GM21529 (cell line): ENCODE data around the gene C19orf44.
"Not testable (repeated sequence)": the region's sequence is repeated elsewhere in the genome, so short reads cannot be mapped to it uniquely, and the experiment has no call there.

Experiments used
- ATAC-seq: cut with Tn5 transposase; IDR thresholded peaks from one replicate; pipeline ENCODE4 v1.9.1; 2021; ENCODE audit not compliant: unreplicated experiment

The C19orf44 gene

DNA sequence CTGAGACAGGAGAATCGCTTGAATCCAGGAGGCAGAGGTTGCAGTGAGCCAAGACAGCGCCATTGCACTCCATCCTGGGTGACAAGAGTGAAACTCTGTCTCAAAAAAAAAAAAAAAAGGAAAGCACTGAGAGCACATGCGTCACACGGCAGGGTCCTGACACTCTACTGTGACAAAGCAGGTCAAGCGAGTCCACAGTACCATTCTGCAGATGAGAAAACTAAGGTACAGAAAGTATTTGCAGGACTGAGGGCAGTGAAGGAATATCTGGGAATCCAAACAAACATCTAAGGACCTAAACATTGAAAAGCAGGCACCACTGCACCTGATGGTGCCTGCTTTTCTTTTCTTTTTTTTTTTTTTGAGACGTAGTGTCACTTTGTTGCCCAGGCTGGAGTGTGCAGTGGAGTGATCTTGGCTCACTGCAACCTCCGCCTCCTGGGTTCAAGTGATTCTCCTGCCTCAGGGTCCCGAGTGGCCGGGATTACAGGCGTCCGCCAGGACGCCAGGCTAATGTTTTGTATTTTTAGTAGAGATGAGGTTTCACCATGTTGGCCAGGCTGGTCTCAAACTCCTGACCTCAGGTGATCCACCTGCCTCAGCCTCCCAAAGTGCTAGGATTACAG is 29.3 kb upstream of the C19orf44 start:
- not testable (repeated sequence) for ATAC-seq

DNA sequence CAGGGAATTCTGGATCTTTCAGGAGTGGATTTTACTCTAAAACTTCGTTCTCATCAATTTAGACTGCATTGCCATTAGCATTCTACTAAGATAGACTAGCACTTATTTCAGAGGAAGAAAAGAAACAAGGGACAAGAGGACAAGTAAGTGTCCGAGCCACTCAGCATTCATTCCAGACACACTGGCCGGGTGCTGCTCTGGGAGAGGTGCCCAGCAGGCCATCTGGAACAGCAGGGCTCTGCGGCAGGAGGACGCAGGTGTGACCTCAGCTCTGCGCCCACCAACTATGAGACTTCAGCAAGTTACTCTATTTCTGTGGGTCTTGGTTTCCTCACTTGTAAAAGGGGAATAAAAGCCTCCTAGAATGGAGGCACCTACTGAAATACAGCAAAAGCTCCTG is 28.6 kb upstream of the C19orf44 start:
- ATAC-seq: no peak

DNA sequence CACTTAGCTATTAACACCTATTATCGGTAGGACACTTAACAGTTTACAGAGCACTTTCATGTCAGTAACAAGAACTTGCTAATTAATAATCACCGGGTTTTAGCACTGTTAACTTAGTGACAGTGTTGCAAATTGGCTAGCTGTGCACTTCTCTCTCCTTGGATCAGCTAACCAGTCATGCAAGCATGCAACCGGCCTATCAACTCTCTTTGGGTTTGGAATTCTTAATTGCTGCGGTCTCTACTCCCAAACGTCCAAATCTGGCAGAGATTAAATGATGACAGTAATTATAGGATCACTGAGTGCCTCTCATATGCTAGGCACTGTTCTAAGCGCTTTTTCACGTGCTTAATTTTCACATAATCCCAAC is 25.7 kb upstream of the C19orf44 start:
- no peak for ATAC-seq

DNA sequence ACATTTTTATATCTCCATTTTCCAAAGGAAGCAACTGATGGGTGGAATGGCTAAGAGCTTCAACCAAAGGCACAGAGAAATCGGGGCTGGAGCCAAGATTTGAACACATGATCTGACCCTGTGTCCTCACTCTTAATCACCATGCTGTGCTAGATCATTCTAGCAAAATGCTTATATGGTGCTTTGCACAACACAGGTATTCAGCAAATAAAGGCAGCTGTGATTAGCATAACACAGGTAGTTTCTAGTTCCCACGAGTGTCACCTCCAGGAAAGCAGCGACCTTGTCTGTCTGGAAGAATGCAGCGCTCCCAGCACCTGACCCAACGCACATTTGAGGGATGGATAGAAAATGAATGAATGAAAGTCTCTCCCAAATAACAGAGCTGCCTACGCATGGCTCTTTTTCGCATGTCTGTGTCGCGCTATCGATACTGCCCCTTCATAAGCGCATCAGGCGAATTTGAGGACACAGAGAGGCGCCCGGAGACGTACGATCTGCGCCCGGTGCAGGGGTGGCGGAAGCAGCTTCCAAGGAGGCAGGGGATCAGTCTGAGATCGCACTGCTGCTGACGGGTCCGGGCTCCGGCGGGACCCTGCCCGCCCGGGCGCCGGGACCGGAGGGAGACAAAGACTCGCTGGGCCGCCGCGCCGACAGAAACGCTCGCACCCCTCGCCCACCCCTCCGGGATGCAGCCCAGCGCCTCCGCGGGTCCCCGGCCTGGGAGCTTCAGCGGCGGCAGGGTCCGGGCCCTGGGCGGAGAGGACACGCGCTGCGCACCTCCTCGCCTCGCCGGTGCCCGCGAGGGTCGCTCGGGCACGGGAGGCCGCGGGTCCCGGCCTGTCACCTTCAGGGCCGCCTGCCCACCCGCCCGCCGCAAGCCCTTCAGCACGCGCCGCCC is 25.0 kb upstream of the C19orf44 start:
- ATAC-seq: peak; percentile 26

DNA sequence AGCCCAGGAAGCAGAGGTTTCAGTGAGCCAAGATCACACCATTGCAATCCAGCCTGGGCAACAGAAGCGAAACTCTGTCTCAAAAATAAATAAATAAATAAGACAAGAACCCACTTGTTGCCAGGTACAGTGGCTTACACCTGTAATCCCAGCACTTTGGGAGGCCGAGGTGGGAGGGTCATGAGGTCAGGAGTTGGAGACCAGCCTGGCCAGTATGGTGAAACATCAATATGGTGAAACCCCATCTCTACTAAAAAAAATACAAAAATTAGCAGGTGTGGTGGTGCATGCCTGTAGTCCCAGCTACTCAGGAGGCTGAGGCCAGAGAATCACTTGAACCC is 23.7 kb upstream of the C19orf44 start:
- ATAC-seq: not testable (repeated sequence)

DNA sequence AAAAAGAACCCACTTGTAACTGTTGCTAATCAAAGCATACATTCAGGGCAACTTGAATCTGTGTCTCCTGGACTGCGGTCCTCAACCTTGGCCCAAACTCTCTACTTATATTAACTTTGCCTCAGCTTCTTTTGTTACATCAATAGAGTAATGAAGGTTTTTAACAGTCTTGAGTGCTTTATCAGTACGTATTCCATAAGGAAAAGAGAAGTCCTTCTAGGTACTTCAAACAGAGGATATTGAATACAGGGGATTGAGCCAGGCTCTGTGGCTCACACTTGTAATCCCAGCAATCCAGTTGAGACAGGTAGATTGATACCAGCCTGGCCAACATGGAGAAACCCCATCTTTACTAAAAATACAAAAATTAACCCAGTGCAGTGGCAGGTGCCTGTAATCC is 23.2 kb upstream of the C19orf44 start:
- ATAC-seq: no peak

DNA sequence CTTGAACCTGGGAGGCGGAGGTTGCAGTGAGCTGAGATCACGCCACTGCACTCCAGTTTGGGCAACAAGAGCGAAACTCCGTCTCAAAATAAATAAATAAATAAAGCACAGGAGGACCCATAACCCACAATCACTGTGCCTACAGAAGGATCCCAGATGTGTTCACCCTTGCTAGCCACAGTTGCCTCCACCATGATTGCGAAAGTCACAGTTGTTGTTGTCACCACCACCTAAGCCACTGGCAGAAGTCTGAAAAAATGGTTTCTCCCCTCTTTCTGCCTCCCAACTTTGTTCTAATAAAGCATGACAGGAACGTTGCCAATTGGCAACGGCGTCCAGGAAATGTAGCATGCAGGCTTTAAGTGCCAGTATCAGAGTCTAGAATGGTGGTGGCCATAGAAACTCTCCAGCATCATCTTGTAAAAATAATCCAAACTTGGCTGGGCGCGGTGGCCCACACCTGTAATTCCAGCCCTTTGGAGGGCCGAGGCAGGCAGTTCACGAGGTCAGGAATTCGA is 22.3 kb upstream of the C19orf44 start:
- ATAC-seq: no peak

DNA sequence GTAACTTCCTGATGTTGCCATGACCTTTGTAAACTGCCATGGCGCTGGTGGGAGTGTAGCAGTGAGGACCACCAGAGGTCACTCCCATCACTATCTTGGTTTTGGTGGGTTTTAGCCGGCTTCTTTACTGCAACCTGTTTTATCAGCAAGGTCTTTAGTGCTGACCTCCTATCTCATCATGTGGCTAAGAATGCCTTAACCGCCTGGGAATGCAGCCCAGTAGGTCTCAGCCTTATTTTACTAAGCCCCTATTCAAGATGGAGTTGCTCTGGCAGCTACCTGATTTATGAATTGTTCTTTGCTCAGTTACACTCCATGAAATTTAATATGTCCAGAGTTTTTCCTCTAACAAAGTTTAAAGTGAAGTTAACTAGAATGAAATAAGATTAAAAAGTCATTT is 19.8 kb upstream of the C19orf44 start:
- no peak for ATAC-seq

DNA sequence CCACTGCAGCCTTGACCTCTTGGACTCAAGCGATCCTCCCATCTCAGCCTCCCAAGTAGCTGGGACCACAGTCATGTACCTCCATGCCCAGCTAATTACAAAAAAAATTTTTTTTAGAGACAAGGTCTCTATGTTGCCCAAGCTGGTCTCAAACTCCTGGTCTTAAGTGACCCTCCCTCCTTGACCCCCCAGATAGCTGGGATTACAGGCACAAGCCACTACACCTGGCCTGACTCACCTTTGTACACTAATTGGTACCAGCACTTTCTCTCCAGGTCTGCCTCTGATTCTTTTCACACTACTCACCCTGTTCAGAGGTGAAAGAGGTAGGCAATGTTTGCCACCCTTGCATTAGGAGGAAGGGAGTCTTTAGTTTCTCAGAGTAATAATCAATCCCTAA is 18.9 kb upstream of the C19orf44 start:
- no peak for ATAC-seq

DNA sequence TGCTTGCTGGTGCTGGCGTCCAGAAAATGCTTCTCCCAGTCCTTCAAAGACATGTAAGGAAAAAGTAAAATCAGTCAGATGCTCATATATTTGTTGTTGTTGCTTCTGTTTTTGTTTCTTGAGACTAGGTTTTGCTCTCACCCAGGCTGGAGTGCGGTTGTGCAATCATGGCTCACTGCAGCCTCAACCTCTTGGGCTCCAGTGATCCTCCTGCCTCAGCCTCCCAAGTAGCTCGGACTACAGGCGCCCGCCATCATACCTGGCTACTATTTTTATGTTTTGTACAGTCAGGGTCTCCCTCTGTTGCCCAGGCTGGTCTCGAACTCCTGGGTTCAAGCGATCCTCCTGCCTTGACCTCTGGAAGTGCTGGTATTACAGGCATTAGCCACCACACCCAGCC is 13.4 kb upstream of the C19orf44 start:
- ATAC-seq: no peak

DNA sequence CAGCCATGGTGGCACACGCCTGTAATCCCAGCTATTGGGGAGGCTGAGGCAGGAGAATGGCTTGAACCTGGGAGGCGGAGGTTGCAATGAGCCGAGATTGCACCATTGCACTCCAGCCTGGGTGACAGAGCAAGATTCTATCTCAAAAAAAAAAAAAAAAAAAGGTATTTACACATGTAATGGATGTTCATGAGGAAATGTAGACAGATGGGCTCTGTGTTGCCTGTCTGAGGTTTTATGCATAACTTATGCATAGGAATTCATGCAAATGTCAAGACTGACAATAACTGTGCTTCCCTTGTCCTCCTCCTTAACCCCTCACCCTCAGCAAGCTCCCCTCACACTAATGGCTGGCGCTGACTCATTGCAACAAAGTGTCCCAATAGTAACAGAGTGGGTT is 9.7 kb upstream of the C19orf44 start:
- not testable (repeated sequence) for ATAC-seq

DNA sequence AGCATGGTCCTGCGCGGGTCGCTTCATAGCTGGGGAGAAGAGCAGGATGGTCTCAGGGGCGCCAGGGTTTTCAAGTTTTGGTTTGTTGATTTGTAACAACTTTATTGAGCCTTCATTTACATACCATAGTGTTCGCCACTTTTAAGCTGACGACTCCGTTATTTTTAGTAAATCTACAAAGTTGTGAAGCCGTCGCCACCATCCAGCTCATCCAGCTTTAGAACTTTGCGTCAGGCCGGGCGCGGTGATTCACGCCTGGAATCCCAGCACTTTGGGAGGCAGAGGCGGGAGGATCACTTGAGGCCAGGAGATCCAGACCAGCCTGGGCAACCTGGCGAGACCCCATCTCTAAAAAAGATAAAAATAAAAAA is 404 bp downstream of the C19orf44 start:
- ATAC-seq: no peak

DNA sequence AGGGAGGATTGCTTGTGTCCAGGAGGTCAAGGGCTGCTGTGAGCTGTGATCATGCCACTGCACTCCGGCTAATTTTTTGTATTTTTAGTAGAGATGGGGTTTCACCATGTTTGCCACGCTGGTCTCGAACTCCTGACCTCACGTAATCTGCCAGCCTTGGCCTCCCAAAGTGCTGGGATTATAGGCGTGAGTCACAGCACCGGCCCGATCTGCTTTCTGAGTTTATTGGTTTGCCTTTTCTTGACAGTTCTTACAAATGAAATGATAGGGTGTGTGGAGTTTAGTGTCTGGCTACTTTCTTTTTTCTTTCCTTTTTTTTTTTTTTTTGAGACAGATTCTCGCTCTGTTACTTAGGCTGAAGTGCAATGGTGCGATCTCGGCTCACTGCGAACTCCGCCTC is 848 bp downstream of the C19orf44 start:
- no peak for ATAC-seq

DNA sequence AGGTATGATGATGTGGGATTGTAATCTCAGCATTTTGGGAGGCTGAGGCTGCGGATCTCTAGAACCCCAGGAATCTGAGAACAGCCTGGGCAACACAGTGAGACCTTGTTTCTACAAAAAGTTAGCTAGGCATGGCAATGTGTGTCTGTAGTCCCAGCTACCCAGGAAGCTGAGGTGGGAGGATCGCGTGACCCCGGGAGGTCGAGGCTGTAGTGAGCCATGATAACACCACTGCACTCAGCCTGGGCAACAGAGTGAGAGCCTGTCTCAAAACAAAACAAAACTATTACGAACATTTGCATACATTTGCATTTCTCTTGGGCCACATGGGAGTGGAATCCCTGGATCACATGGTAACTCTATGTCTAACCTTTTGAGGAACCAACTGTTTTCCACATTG is 1.6 kb downstream of the C19orf44 start:
- no peak for ATAC-seq

DNA sequence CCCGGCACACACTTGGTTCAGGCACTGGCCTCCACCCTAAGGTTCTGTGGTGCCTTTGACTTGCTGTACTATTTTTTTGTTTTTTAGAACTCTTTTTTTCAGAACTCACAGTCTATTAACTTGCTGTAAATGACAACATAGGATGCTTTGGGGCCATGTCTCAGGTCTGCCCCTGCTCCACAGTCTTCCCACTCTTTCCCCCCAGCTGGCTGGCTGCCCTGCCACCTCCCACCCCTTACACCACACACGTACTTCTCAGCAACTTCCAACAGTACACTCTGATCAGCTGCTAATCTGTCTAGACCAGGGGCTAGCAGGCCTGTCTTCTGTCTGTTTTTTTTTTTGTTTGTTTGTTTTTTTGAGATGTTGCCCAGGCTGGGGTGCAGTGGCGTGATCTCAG is 8.1 kb downstream of the C19orf44 start:
- ATAC-seq: no peak

DNA sequence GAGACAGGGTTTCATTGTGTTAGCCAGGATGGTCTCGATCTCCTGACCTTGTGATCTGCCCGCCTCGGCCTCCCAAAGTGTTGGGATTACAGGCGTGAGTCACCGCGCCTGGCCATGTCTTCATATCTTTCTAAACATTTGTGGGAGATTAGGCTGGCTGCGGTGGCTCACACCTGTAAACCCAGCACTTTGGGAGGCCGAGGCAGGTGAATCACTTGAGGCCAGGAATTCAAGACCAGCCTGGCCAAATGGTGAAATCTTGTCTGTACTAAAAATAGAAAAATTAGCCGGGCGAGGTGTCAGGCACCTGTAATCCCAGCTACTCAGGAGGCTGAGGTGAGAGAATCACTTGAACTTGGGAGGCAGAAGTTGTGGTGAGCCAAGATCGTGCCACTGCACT is 10.0 kb downstream of the C19orf44 start:
- not testable (repeated sequence) for ATAC-seq

DNA sequence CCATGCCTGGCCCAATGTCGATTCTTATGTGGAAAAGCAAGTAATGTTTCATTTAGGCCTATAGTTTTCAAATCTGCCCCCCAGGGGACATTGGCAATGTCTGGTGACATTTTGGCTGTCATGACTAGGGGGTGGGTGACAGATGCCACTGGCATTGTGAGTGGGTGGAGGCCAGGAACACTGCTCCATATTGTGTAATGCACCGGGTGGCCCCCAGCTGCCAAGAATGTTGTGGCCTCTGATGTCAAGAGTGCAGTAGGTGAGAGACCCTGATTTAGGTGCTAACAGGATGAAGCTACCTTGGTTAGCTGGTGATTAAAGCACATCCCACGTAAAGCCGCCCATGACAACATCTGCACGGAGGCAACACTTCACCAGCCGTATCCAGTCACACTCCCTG is 10.8 kb downstream of the C19orf44 start:
- no peak for ATAC-seq

DNA sequence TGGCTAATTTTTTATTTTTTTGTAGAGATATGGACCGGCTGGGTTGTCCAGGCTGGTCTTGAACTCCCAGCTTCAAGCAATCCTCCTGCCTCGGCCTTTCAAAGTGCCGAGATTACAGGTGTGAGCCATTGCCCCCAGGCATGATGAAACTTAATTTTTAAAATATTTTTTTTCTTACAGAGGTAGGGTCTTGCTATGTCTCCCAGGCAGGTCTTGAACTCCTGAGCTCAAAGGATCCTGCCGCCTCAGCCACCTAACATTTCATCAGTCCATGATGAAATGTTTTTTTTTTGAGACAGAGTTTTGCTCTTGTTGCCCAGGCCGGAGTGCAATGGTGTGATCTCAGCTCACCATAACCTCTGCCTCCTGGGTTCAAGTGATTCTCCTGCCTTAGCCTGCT is 12.4 kb downstream of the C19orf44 start:
- ATAC-seq: no peak

DNA sequence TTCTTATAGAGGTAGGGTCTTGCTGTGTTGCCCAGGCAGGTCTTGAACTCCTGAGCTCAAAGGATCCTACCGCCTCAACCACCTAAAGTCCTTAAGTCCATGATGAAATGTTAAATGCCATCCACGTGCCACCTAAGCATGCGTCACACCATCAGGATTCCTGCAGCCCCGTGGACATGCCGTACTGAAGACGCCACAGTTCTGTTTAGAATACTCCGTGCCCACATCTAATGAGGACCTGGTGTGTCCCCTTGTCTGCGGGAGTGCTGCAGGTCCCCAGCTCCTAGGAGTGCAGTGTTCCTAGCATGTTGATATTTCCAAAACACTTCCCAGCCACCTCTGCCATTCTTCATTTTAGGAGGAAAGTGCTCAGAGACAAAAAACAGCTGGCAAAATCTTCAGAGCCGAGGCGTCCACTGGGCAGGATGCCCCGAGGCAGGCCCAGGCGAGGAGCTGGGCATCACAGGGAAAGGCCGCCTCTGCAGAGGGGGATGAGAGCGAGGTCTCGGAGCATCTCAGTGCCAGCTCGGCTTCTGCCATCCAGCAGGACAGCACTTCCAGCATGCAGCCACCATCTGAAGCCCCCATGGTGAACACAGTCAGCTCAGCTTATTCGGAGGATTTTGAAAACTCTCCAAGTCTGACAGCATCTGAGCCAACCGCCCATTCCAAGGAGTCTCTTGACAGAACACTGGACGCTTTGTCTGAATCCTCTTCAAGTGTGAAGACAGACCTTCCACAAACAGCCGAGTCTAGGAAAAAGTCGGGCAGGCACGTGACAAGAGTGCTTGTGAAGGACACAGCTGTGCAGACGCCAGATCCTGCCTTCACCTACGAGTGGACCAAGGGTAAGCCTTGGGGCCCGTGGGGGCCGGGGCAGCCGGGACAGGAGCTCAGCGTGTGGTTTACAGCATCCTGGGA is 13.2 kb downstream of the C19orf44 start:
- ATAC-seq: no peak

DNA sequence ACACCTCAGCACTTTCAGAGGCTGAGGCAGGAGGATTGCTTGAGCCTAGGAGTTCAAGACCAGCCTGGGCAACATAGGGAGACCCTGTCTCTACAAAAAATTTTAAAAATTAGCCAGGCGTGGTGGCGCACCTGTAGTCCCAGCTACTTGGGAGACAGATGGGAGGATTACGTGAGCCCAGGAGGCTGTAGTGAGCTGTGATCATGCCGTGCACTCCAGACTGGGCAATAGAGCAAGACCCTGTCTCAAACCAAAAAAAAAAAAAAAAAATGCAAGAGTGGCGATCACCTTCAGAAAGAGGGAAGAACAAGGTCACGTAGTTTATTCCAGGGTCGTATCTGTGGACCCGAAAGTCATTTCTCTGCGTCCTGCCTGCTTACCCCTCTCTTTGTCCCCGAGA is 16.4 kb downstream of the C19orf44 start:
- ATAC-seq: not testable (repeated sequence)

DNA sequence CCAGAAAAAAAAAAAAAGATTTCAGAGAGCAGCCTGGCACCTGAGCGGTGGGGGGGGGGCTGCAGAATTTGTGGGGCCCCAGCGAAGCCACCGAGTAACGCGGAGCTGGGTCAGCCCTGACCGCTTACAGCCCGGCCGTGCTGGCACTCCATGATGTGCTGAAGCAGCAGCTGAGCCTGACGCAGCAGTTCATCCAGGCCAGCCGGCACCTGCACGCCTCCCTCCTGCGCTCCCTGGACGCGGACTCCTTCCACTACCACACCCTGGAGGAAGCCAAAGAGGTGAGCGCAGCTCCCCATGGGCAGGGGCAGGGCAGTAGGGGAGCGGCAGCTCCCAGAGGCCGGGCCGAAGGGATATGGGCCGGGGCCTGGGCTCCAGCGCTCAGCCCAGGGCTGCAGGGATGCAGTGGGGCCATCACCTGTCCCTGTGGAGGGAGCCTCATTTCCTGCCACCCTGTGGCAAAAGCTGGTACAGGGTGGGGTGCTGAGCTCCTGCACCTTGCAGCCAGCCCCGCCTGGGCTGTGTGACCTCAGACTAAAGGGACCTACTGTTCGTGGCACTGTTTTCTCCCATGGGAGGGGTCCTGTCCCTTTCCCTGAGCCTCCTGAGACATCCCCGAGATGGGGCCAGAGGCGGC is 18.3 kb downstream of the C19orf44 start:
- no peak for ATAC-seq
